ENCODE data around the gene MBNL1. TPM values are rescaled to one million over a fixed set of nuclear protein-coding genes. Genes with fewer than 3 reads are reported as not detected.

The MBNL1 gene
- total RNA-seq, 2 donors from 2014 or later = 149 to 191 TPM

DNA sequence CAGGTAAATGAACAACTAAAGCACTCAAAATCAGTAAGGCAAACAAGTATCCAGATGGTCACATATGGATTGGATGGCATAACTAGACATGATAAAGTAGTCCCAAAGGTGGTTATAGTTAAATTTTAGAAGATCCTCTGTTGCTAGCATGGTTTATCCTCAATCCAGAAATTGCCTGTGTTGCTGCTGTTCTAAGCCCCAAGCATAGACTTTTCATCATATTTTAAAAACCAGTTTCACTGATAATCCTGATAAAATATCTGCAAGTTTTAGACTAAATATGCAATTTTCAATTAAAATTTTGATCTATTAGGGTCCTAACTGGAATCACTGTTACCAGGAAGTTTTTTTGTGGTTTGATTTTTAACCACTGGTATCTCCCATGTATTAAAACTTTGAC is 35.4 kb downstream of the MBNL1 start:
- Histone ChIP-seq H3K4me1 (peaks cover 13% of the 10 kb centered on the region), H3K27ac (no peak overlapping the region), H3K36me3 (no peaks in the 10 kb centered on the region), H3K4me3 (no peak overlapping the region), H3K9me3 (no peaks in the 10 kb centered on the region), H3K9ac (ENCODE audit: low read depth in 2 of 2, low read length in 2 of 2) (no peak overlapping the region), H3K27me3 (no peaks in the 10 kb centered on the region)
- intact Hi-C loops (cut with DNase I) = no loop called here
- DNase-seq = no peak
- TF ChIP-seq, protein P1, sequence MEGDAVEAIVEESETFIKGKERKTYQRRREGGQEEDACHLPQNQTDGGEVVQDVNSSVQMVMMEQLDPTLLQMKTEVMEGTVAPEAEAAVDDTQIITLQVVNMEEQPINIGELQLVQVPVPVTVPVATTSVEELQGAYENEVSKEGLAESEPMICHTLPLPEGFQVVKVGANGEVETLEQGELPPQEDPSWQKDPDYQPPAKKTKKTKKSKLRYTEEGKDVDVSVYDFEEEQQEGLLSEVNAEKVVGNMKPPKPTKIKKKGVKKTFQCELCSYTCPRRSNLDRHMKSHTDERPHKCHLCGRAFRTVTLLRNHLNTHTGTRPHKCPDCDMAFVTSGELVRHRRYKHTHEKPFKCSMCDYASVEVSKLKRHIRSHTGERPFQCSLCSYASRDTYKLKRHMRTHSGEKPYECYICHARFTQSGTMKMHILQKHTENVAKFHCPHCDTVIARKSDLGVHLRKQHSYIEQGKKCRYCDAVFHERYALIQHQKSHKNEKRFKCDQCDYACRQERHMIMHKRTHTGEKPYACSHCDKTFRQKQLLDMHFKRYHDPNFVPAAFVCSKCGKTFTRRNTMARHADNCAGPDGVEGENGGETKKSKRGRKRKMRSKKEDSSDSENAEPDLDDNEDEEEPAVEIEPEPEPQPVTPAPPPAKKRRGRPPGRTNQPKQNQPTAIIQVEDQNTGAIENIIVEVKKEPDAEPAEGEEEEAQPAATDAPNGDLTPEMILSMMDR (IDR thresholded peaks at IDR 0.05) = no peak

DNA sequence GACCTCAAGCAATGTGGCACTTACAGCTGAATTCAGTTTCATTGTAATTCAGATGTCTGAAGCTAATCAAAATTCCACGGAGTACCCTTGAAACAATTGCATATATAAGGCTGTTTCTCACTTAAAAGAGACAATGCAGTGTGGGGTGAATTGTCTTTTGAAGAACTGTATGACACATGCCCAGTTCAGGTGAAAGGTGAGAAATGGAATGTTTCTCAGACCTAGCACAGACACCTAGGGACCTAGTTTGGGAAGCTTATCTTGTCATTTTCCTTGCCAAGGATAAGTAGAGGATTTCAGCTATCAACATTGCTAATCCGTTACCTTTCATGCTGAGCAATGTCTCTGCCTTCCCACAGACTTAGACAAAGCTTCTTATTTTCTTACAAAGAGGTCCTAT is 36.3 kb downstream of the MBNL1 start:
- no peak overlapping the region for H3K27ac ChIP-seq
- no peak overlapping the region for H3K9ac ChIP-seq (ENCODE audit: low read depth in 2 of 2, low read length in 2 of 2)
- intact Hi-C loops (cut with DNase I) = loop anchor here (5.0 kb wide), 1 partner anchor 33 kb away; no protein-coding TSS in a partner anchor
- no peaks in the 10 kb centered on the region for H3K27me3 ChIP-seq
- H3K4me1 ChIP-seq = peaks cover 17% of the 10 kb centered on the region
- no peak overlapping the region for H3K4me3 ChIP-seq
- TF ChIP-seq, protein P1 (IDR thresholded peaks at IDR 0.05) = no peak
- DNase-seq = no peak
- no peaks in the 10 kb centered on the region for H3K9me3 ChIP-seq
- H3K36me3 ChIP-seq = no peaks in the 10 kb centered on the region

DNA sequence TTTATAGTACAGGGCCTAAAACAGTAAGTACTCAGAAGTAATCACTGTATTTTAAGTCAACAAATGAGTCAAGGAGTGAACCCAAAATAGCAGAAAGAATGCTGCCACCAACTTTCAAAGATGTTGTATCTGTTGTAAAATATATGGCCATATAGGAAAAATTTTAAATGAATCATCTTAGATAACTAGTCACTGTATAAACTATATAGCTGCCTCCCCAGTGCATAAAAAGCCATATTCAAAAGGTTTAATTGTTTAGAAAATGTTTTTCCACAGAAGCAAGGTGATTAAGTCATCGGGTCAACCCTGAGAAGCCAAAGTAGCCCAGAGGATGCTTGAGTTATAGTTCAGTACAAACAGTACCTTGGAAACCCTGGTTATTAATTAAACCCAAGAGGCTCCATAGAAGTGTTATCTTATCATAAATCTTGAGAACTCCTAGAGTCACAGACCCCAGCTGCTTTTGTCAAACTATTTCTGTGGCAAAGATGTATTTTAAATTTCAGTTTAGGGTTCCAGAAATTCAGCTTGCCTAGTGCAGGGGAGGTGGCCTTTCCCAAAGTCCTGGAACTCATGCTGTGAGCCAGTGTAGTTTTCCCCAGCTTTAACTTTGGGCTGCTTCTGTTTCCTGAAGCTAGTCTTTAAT is 39.2 kb downstream of the MBNL1 start:
- DNase-seq = peak; percentile 38
- TF ChIP-seq, protein P1 (IDR thresholded peaks at IDR 0.05) = no peak
- no peak overlapping the region for H3K4me3 ChIP-seq
- H3K36me3 ChIP-seq = no peaks in the 10 kb centered on the region
- H3K27me3 ChIP-seq = no peaks in the 10 kb centered on the region
- H3K9ac ChIP-seq (ENCODE audit: low read depth in 2 of 2, low read length in 2 of 2) = peak overlapping the region in 1 of 2 donors; percentile 42
- H3K4me1 ChIP-seq = peaks cover 17% of the 10 kb centered on the region
- peak overlapping the region; percentile 78 for H3K27ac ChIP-seq
- intact Hi-C loops (cut with DNase I) = loop anchor here (5.0 kb wide), 1 partner anchor 36 kb away; no protein-coding TSS in a partner anchor
- H3K9me3 ChIP-seq = no peaks in the 10 kb centered on the region

DNA sequence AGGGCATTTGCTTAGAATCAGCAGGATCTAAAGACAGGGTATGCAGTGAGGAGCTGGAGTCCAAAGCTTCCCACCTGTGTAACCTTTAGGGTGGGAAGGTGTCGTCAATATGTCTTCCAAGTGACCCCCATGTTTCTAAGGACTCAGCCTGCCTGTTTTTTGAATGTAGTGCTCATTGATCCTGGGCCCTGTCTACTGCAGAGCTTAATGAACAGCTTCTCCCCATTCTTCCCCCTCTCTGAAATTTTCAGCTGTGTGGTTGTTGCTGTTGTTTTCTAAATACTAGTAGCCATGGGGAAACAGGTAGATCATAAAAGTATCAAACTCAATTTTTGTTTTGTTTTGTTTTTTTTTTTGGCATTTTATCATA is 39.7 kb downstream of the MBNL1 start:
- Histone ChIP-seq H3K9me3 (no peaks in the 10 kb centered on the region), H3K27me3 (no peaks in the 10 kb centered on the region), H3K36me3 (no peaks in the 10 kb centered on the region), H3K9ac (ENCODE audit: low read depth in 2 of 2, low read length in 2 of 2) (peak overlapping the region; percentile 3 to 42), H3K4me3 (no peak overlapping the region), H3K4me1 (peaks cover 17% of the 10 kb centered on the region), H3K27ac (peak overlapping the region; percentile 78)
- intact Hi-C loops (cut with DNase I) = loop anchor here (5.0 kb wide), 1 partner anchor 36 kb away; no protein-coding TSS in a partner anchor
- TF ChIP-seq, protein P1 (IDR thresholded peaks at IDR 0.05) = no peak
- DNase-seq = no peak

DNA sequence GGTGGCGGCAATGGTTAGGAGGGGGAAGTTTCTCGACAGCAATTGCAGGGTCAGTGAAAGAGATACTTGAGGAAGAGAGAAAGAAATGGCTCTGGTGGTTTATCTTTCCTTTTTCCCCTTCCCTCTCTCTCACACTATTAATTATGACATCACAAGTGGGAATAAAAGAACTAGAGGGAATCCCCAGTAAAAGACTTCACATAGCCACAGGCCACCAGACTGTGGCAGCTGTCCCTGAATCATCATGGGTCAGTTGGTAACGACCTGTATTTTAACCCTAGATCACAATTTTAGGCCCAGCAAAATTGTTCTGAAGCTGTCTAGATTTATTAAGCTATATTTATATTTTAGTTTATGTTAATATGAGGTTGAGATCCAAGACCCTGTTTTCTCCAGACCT is 40.3 kb downstream of the MBNL1 start:
- H3K9me3 ChIP-seq = no peaks in the 10 kb centered on the region
- peaks cover 17% of the 10 kb centered on the region for H3K4me1 ChIP-seq
- DNase-seq = no peak
- H3K9ac ChIP-seq (ENCODE audit: low read depth in 2 of 2, low read length in 2 of 2) = peak overlapping the region in 1 of 2 donors; percentile 3
- no peak overlapping the region for H3K4me3 ChIP-seq
- no peaks in the 10 kb centered on the region for H3K36me3 ChIP-seq
- H3K27ac ChIP-seq = peak overlapping the region; percentile 78
- H3K27me3 ChIP-seq = no peaks in the 10 kb centered on the region
- TF ChIP-seq, protein P1 (IDR thresholded peaks at IDR 0.05) = no peak
- intact Hi-C loops (cut with DNase I) = loop anchor here (5.0 kb wide), 1 partner anchor 37 kb away; no protein-coding TSS in a partner anchor
